ENCODE data around the gene STAG3. TPM values are rescaled to one million over a fixed set of nuclear protein-coding genes. Genes with fewer than 3 reads are reported as not detected.

The STAG3 gene
- total and polyA plus RNA-seq, 10 of the 15 experiments (the other 5 are each of a cell fraction or from before 2014, with no cell fraction given) = 73.0 to 306 (median 120) TPM

GRCh38 chr7:100177045-100178001 is at the start of gene STAG3, which contains the start of gene GPC2 (continued):
- TF ChIP-seq MTA3 (IDR thresholded peaks at IDR 0.05; ENCODE audit: borderline replicate concordance, low read length) = no peak
- no peak for TF ChIP-seq E2F8 (IDR thresholded peaks at IDR 0.05; ENCODE audit: low read depth, partially characterized antibody)
- TF ChIP-seq USF1 (IDR thresholded peaks at IDR 0.05; ENCODE audit: borderline replicate concordance, extremely low read length, insufficient read depth, low read depth, low read length) = peak; percentile 80
- TF ChIP-seq SP1 (IDR thresholded peaks at IDR 0.05; ENCODE audit: low read depth, low read length) = peak; percentile 54
- no peak for TF ChIP-seq STAT3 (IDR thresholded peaks at IDR 0.05; ENCODE audit: low read depth, low read length)
- no peak for TF ChIP-seq NR2C2 (IDR thresholded peaks at IDR 0.05; ENCODE audit: borderline replicate concordance, control insufficient read depth, insufficient read length, low read depth)
- TF ChIP-seq BCL3 (IDR thresholded peaks at IDR 0.05; ENCODE audit: borderline replicate concordance, insufficient read depth, low read depth, low read length, poor library complexity, severe bottlenecking) = no peak
- peak; percentile 83; the same call in 1 of the 2 replicates for TF ChIP-seq NFYB (IDR thresholded peaks at IDR 0.05; ENCODE audit: insufficient read depth, low read depth, low read length)
- TF ChIP-seq NFIC (IDR thresholded peaks at IDR 0.05; ENCODE audit: low read depth, low read length) = no peak
- TF ChIP-seq NFXL1 (IDR thresholded peaks at IDR 0.05; ENCODE audit: borderline replicate concordance) = no peak
- TF ChIP-seq RAD51 (IDR thresholded peaks at IDR 0.05) = no peak
- no peak for TF ChIP-seq BACH1 (IDR thresholded peaks at IDR 0.05; ENCODE audit: borderline replicate concordance)
- TF ChIP-seq TAF1 (IDR thresholded peaks at IDR 0.05; ENCODE audit: borderline replicate concordance, low read depth, low read length) = 0 out of 2 replicates have a peak, but pooled peaks have one; percentile 18
- no peak for TF ChIP-seq RUNX3 (IDR thresholded peaks at IDR 0.05; ENCODE audit: low read length)
- TF ChIP-seq CREM (IDR thresholded peaks at IDR 0.05; ENCODE audit: low read depth) = no peak
- no peak for TF ChIP-seq ZNF217 (IDR thresholded peaks at IDR 0.05)
- TF ChIP-seq SMAD5 (IDR thresholded peaks at IDR 0.05; ENCODE audit: low read depth) = no peak
- TF ChIP-seq CUX1 (IDR thresholded peaks at IDR 0.05; ENCODE audit: insufficient replicate concordance, low read depth, low read length) = no peak
- TF ChIP-seq RELA (IDR thresholded peaks at IDR 0.05; ENCODE audit: borderline replicate concordance, partially characterized antibody) = no peak
